PC-9 (cell line): ENCODE results near the gene COL4A6. TPM values are rescaled to one million over a fixed set of nuclear protein-coding genes. Genes with fewer than 3 reads are reported as not detected.

Experiments used
- BruUV-seq: library from RNA; stranded (reverse); fragments of 400-500 nt; replicated peaks from 2 replicates; lab custom pipeline; 2021; lab: Mats Ljungman, UMichigan
- CTCF ChIA-PET: fragments of 300-600 bp; sonication (Branson Sonifier 250); formaldehyde crosslinking; loops from one replicate; lab custom pipeline; 2022; ENCODE audit warnings: antibody characterized with exemption; lab: Charles Lee
- POLR2A ChIA-PET: fragments of 300-600 bp; sonication (Branson Sonifier 250); formaldehyde crosslinking; loops from one replicate; lab custom pipeline; 2022; ENCODE audit warnings: antibody characterized with exemption; ENCODE audit not compliant: unreplicated experiment; lab: Charles Lee
- DNase-seq, 2 experiments: peaks; one replicate each; pipeline versions ENCODE4 v3.0.0 to v3.0.0-alpha.2; 2015 to 2022; ENCODE audit warnings: mixed read lengths in 1 of 2
- H2AFZ ChIP-seq: fragments of 200-600 bp; sonication (generic); 2 replicates; pipeline ENCODE4 v1.8.1; 2017; ENCODE audit warnings: antibody characterized with exemption
- H3F3A ChIP-seq: fragments of 200-600 bp; sonication (generic); 2 replicates; pipeline ENCODE4 v1.8.1; 2017; ENCODE audit warnings: antibody characterized with exemption, mild to moderate bottlenecking, low read depth; ENCODE audit not compliant: insufficient read depth
- H3K27ac ChIP-seq: fragments of 200-600 bp; sonication (generic); 2 replicates; pipeline ENCODE4 v1.6.1; 2016; ENCODE audit warnings: mixed run types
- H3K27me3 ChIP-seq: fragments of 200-600 bp; sonication (generic); 2 replicates; pipeline ENCODE4 v1.6.1; 2016; ENCODE audit warnings: low read depth, mixed run types; ENCODE audit not compliant: insufficient read depth
- H3K36me3 ChIP-seq: fragments of 200-600 bp; sonication (generic); 2 replicates; pipeline ENCODE4 v1.6.1; 2016; ENCODE audit warnings: low read depth, mixed run types
- H3K4me1 ChIP-seq: fragments of 200-600 bp; sonication (generic); replicated peaks from 2 replicates; pipeline ENCODE4 v1.6.1; 2016; ENCODE audit warnings: mixed run types; ENCODE audit not compliant: insufficient read depth
- H3K4me2 ChIP-seq: fragments of 200-600 bp; sonication (generic); 2 replicates; pipeline ENCODE4 v1.6.1; 2017; ENCODE audit warnings: mixed run types
- H3K4me3 ChIP-seq: fragments of 200-600 bp; sonication (generic); 2 replicates; pipeline ENCODE4 v1.6.1; 2016; ENCODE audit warnings: mixed run types
- H3K79me2 ChIP-seq: fragments of 200-600 bp; sonication (generic); 2 replicates; pipeline ENCODE4 v1.6.1; 2017; ENCODE audit warnings: low read depth, mixed run types
- H3K9me2 ChIP-seq: fragments of 200-600 bp; sonication (generic); 2 replicates; pipeline ENCODE4 v1.8.1; 2017; ENCODE audit warnings: mild to moderate bottlenecking; ENCODE audit not compliant: insufficient read depth
- H3K9me3 ChIP-seq: fragments of 200-600 bp; sonication (generic); 2 replicates; pipeline ENCODE4 v1.8.1; 2016; ENCODE audit warnings: low read depth; ENCODE audit not compliant: insufficient read depth
- H4K20me1 ChIP-seq: fragments of 200-600 bp; sonication (generic); 2 replicates; pipeline ENCODE4 v1.8.1; 2017; ENCODE audit not compliant: insufficient read depth
- EZH2 ChIP-seq: fragments of 200-600 bp; sonication (generic); IDR thresholded peaks from 2 replicates; pipeline ENCODE4 v1.8.0; 2017; ENCODE audit warnings: antibody characterized with exemption, low read depth
- intact Hi-C: fragments of 100-400 bp; cut with micrococcal nuclease; formaldehyde crosslinking; loops from one replicate; pipeline ENCODE4 v1.10.0; 2022; ENCODE audit not compliant: unreplicated experiment
- total RNA-seq: library from RNA; stranded (reverse); gene quantifications from 2 replicates; pipeline ENCODE4 v1.2.3, GENCODE V29; 2021
- TF ChIP-seq, protein P1 (sequence below): fragments of 200-600 bp; sonication (generic); conservative IDR thresholded peaks from 2 replicates; pipeline ENCODE4 v1.6.1; 2017; ENCODE audit warnings: mixed run types, antibody characterized with exemption, mild to moderate bottlenecking, moderate library complexity

The COL4A6 gene
- total RNA-seq, 1 experiment from 2014 or later, result 15.5 TPM

DNA sequence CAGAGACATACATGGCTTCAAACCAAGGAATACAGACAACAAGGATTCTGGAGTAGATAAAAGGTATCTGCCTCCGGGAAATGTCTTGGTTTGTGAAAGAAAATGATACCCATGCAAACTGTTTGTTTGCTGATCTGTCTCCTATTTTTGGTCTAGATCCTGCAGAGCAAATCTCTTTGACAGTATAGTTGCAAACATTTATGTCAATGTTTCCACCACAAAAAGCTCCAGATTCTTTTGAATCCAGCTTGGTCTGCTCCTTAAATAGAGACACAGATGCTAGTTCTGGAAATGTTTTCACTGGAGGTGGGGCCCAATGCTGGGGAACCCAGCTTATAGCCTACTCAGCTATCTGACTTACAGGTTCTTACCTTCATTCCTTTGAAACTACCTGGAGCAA lies 226.9 kb downstream of the COL4A6 start:
- CTCF ChIA-PET, result no interaction called here
- Histone ChIP-seq H4K20me1 (no peaks in the 10 kb centered on the region), H3F3A (no peaks in the 10 kb centered on the region), H3K9me2 (no peaks in the 10 kb centered on the region), H3K27me3 (no peaks in the 10 kb centered on the region), H3K79me2 (no peaks in the 10 kb centered on the region), H3K4me2 (no peak overlapping the region), H3K27ac (no peak overlapping the region), H2AFZ (no peak overlapping the region), H3K9me3 (no peaks in the 10 kb centered on the region), H3K4me1 (no peaks in the 10 kb centered on the region), H3K4me3 (no peak overlapping the region), H3K36me3 (no peaks in the 10 kb centered on the region)
- no TSS peak for BruUV-seq
- POLR2A ChIA-PET, result no interaction called here
- TF ChIP-seq, protein P1, sequence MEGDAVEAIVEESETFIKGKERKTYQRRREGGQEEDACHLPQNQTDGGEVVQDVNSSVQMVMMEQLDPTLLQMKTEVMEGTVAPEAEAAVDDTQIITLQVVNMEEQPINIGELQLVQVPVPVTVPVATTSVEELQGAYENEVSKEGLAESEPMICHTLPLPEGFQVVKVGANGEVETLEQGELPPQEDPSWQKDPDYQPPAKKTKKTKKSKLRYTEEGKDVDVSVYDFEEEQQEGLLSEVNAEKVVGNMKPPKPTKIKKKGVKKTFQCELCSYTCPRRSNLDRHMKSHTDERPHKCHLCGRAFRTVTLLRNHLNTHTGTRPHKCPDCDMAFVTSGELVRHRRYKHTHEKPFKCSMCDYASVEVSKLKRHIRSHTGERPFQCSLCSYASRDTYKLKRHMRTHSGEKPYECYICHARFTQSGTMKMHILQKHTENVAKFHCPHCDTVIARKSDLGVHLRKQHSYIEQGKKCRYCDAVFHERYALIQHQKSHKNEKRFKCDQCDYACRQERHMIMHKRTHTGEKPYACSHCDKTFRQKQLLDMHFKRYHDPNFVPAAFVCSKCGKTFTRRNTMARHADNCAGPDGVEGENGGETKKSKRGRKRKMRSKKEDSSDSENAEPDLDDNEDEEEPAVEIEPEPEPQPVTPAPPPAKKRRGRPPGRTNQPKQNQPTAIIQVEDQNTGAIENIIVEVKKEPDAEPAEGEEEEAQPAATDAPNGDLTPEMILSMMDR, result no peak
- TF ChIP-seq EZH2, result no peak
- no peak for DNase-seq
- intact Hi-C loops, result no loop called here

DNA sequence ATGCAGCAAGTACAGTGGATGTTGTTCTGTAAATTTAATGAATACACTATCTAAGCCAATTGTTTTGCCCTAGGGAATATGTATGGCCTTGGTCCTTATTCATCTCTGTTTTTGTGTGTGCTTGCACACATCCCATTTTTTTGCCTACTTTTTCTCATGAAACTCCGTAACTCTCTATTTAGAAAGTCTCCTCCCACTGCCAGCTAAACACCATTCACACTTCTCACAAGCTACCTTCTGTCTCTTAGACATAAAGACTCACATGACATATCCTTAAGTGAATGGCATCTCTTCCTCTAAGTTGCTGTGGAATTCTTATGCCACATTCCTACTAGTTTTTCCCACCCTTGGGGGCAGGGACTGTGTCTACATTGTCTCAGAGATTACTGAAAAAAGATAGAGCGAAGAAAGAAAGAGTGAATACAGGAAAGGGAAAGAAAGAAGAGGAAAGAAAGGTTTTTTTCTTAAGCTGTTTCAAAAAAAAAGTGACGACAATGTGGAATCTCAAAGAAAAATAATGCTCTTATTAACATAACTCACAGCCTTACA lies 229.1 kb downstream of the COL4A6 start:
- ChIA-PET CTCF (no interaction called here), POLR2A (no interaction called here)
- no TSS peak for BruUV-seq

DNA sequence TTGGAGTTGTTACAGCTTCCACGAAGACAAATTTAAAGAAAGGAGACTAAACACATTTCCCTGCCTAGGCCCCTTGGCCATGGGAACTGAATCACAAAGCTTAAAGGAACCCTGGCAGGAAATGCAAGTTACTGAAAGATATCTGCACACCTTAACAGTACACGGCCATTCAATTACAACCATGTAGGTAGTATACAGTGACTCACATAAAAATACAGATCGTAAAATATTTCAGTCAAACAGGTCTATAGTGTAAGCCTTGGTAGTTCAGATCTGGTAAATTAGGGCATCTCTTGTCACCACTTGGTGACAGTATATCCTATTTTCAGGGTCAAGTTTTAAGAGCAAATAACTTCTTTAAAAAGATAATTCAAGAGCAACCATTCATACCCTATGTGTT lies 234.7 kb downstream of the COL4A6 start:
- H3K27me3 ChIP-seq, result no peaks in the 10 kb centered on the region
- no peaks in the 10 kb centered on the region for H3F3A ChIP-seq
- H3K27ac ChIP-seq, result no peak overlapping the region
- POLR2A ChIA-PET, result no interaction called here
- H3K4me3 ChIP-seq, result no peak overlapping the region
- no TSS peak for BruUV-seq
- DNase-seq, result no peak
- H3K4me2 ChIP-seq, result no peak overlapping the region
- intact Hi-C loops, result loop anchor here (10.0 kb wide), 1 partner anchor 1281 kb away; the partner anchor contains the start of gene GUCY2F
- no peaks in the 10 kb centered on the region for H3K9me3 ChIP-seq
- TF ChIP-seq EZH2, result no peak
- TF ChIP-seq, protein P1, result no peak
- CTCF ChIA-PET, result no interaction called here
- H3K79me2 ChIP-seq, result no peaks in the 10 kb centered on the region
- H3K9me2 ChIP-seq, result no peaks in the 10 kb centered on the region
- no peaks in the 10 kb centered on the region for H3K4me1 ChIP-seq
- H4K20me1 ChIP-seq, result no peaks in the 10 kb centered on the region
- H2AFZ ChIP-seq, result no peak overlapping the region
- no peaks in the 10 kb centered on the region for H3K36me3 ChIP-seq

More for the DNA sequence above, 229.1 kb downstream of the COL4A6 start:
- no peaks in the 10 kb centered on the region for H3K9me3 ChIP-seq
- no peaks in the 10 kb centered on the region for H3F3A ChIP-seq
- H3K4me2 ChIP-seq, result no peak overlapping the region
- DNase-seq, result no peak
- H2AFZ ChIP-seq, result no peak overlapping the region
- H3K4me1 ChIP-seq, result no peaks in the 10 kb centered on the region
- H3K27me3 ChIP-seq, result no peaks in the 10 kb centered on the region
- H3K36me3 ChIP-seq, result no peaks in the 10 kb centered on the region
- no peaks in the 10 kb centered on the region for H4K20me1 ChIP-seq
- no peak overlapping the region for H3K4me3 ChIP-seq
- intact Hi-C loops, result loop anchor here (10.0 kb wide), 1 partner anchor 1276 kb away; the partner anchor contains the start of gene GUCY2F
- TF ChIP-seq EZH2, result no peak
- TF ChIP-seq, protein P1, result no peak
- H3K27ac ChIP-seq, result no peak overlapping the region
- H3K9me2 ChIP-seq, result no peaks in the 10 kb centered on the region
- H3K79me2 ChIP-seq, result no peaks in the 10 kb centered on the region
